Activated CD4-positive, alpha-beta memory T cell treated with anti-CD3 and anti-CD28 coated beads for 36 hours (primary cell): ENCODE data around the gene DNMBP. TPM values are rescaled to one million over a fixed set of nuclear protein-coding genes. Genes with fewer than 3 reads are reported as not detected.
A peak's percentile ranks its signal among the peaks of the same experiment; 100 is the strongest.
"Not testable (repeated sequence)": the region's sequence is repeated elsewhere in the genome, so short reads cannot be mapped to it uniquely, and the experiment has no call there.

Experiments
- CTCF ChIA-PET: fragments of 350-600 bp; sonication (Branson Sonifier 250); formaldehyde crosslinking; loops from one replicate; lab custom pipeline; 2021; ENCODE audit warnings: antibody characterized with exemption, inconsistent platforms; lab: Charles Lee
- POLR2A ChIA-PET: fragments of 350-600 bp; sonication (Branson Sonifier 250); formaldehyde crosslinking; loops from one replicate; lab custom pipeline; 2021; ENCODE audit warnings: antibody characterized with exemption; lab: Charles Lee
- DNase-seq: peaks from one replicate; pipeline ENCODE4 v3.0.0-alpha.2; 2020
- H3K27ac Mint-ChIP-seq: one replicate; pipeline ENCODE4 v1.8.0; 2021; ENCODE audit warnings: mixed read lengths
- H3K27me3 Mint-ChIP-seq: one replicate; pipeline ENCODE4 v1.8.0; 2021; ENCODE audit warnings: mixed read lengths
- H3K36me3 Mint-ChIP-seq: one replicate; pipeline ENCODE4 v1.8.0; 2021; ENCODE audit warnings: mixed read lengths
- H3K4me1 Mint-ChIP-seq: one replicate; pipeline ENCODE4 v1.8.0; 2021; ENCODE audit warnings: low read depth, mixed read lengths
- H3K4me3 Mint-ChIP-seq: one replicate; pipeline ENCODE4 v1.8.0; 2021; ENCODE audit warnings: mild to moderate bottlenecking, mixed read lengths
- H3K9me3 Mint-ChIP-seq: one replicate; pipeline ENCODE4 v1.8.0; 2021; ENCODE audit warnings: mixed read lengths
- intact Hi-C: fragments of 100-400 bp; cut with micrococcal nuclease; formaldehyde crosslinking; loops from one replicate; pipeline ENCODE4 v1.15.1; 2023
- total RNA-seq, 2 experiments: library from RNA; stranded (reverse); gene quantifications; one replicate each; pipeline ENCODE4 v1.2.3, GENCODE V29; 2021

DNMBP gene
- total RNA-seq, 2 experiments from 2014 or later, result 2.1 to 2.2 TPM

DNA sequence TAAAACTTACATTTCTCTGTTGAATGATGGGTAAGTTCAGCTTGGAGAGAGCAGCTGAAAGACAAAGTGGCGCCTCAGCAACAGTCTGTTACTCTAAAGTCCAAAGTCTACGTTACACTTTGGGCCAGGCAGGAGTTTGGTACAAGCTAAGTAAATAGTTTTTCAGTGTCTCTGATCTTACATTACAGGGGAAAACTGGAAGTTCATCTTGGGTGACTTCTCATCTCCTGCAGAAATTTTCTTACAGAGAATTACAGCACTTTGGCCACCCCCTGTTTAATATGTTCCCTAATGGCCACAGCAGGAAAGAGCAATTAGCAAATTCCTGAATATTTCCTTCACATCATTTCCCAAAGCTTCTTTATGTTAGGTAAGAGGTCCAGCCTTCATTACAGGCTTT is 160.2 kb downstream of the DNMBP start:
- H3K9me3 Mint-ChIP-seq, result no peaks in the 10 kb centered on the region
- intact Hi-C loops, result loop anchor here (5.0 kb wide), 3 partner anchors 158 to 583 kb away; partner anchors contain the start of gene DNMBP
- H3K27ac Mint-ChIP-seq, result no peak overlapping the region
- POLR2A ChIA-PET, result no interaction called here
- no peaks in the 10 kb centered on the region for H3K27me3 Mint-ChIP-seq
- peaks cover 11% of the 10 kb centered on the region for H3K36me3 Mint-ChIP-seq
- no peak overlapping the region for H3K4me3 Mint-ChIP-seq
- CTCF ChIA-PET, result interaction anchor here (8.9 kb wide), 1 partner anchor 198 kb away, joined by 282 read pairs; no protein-coding TSS in a partner anchor
- no peak for DNase-seq
- H3K4me1 Mint-ChIP-seq, result peaks cover 4% of the 10 kb centered on the region

GRCh38 chr10:99849057-99849456 is 160.7 kb downstream of the DNMBP start:
- CTCF ChIA-PET, result interaction anchor here (0.9 to 8.9 kb wide), 2 partner anchors 161 to 199 kb away, joined by 4 to 282 read pairs; partner anchors contain the start of gene DNMBP
- H3K36me3 Mint-ChIP-seq, result peaks cover 11% of the 10 kb centered on the region
- POLR2A ChIA-PET, result no interaction called here
- H3K9me3 Mint-ChIP-seq, result no peaks in the 10 kb centered on the region
- no peak overlapping the region for H3K27ac Mint-ChIP-seq
- peaks cover 4% of the 10 kb centered on the region for H3K4me1 Mint-ChIP-seq
- intact Hi-C loops, result loop anchor here (5.0 kb wide), 3 partner anchors 158 to 583 kb away; partner anchors contain the start of gene DNMBP
- DNase-seq, result no peak
- no peak overlapping the region for H3K4me3 Mint-ChIP-seq
- H3K27me3 Mint-ChIP-seq, result no peaks in the 10 kb centered on the region

GRCh38 chr10:99845837-99846382 is 163.8 kb downstream of the DNMBP start:
- DNase-seq, result peak; percentile 75
- peaks cover 3% of the 10 kb centered on the region for H3K36me3 Mint-ChIP-seq
- no peaks in the 10 kb centered on the region for H3K9me3 Mint-ChIP-seq
- H3K27ac Mint-ChIP-seq, result no peak overlapping the region
- no peak overlapping the region for H3K4me3 Mint-ChIP-seq
- ChIA-PET POLR2A (interaction anchor here (0.6 to 1.3 kb wide), 3 partner anchors 113 to 1379 kb away, joined by 3 to 4 read pairs (median 3); partner anchors contain the start of genes COX15 and CUTC), CTCF (interaction anchor here (0.6 to 8.9 kb wide), 54 partner anchors 8 to 1434 kb away, joined by 3 to 282 read pairs (median 4); partner anchors contain the start of genes COX15, CPN1, CUTC and DNMBP)
- H3K4me1 Mint-ChIP-seq, result peaks cover 4% of the 10 kb centered on the region
- intact Hi-C loops, result loop anchor here (1.0 to 5.0 kb wide), 4 partner anchors 161 to 586 kb away; partner anchors contain the start of gene DNMBP
- no peaks in the 10 kb centered on the region for H3K27me3 Mint-ChIP-seq

GRCh38 chr10:99844433-99844955 is 165.3 kb downstream of the DNMBP start:
- Mint-ChIP-seq H3K36me3 (no peaks in the 10 kb centered on the region), H3K4me3 (no peak overlapping the region), H3K27me3 (no peaks in the 10 kb centered on the region), H3K27ac (no peak overlapping the region), H3K4me1 (peaks cover 4% of the 10 kb centered on the region), H3K9me3 (no peaks in the 10 kb centered on the region)
- DNase-seq, result no peak
- POLR2A ChIA-PET, result no interaction called here
- intact Hi-C loops, result no loop called here
- CTCF ChIA-PET, result interaction anchor here (1.1 to 8.9 kb wide), 6 partner anchors 16 to 210 kb away, joined by 3 to 282 read pairs (median 13); partner anchors contain the start of gene DNMBP

GRCh38 chr10:99843310-99843709 is 166.4 kb downstream of the DNMBP start:
- Mint-ChIP-seq H3K27ac (no peak overlapping the region), H3K27me3 (no peaks in the 10 kb centered on the region), H3K4me3 (no peak overlapping the region), H3K9me3 (no peaks in the 10 kb centered on the region), H3K36me3 (no peaks in the 10 kb centered on the region), H3K4me1 (peaks cover 4% of the 10 kb centered on the region)
- DNase-seq, result no peak
- CTCF ChIA-PET, result interaction anchor here (4.7 to 8.9 kb wide), 2 partner anchors 166 to 205 kb away, joined by 119 to 282 read pairs; partner anchors contain the start of gene DNMBP
- intact Hi-C loops, result no loop called here
- POLR2A ChIA-PET, result no interaction called here

GRCh38 chr10:99841746-99842145 is 168.0 kb downstream of the DNMBP start:
- Mint-ChIP-seq H3K36me3 (no peaks in the 10 kb centered on the region), H3K4me1 (peaks cover 4% of the 10 kb centered on the region), H3K4me3 (no peak overlapping the region), H3K27ac (no peak overlapping the region), H3K9me3 (no peaks in the 10 kb centered on the region), H3K27me3 (no peaks in the 10 kb centered on the region)
- CTCF ChIA-PET, result no interaction called here
- DNase-seq, result no peak
- intact Hi-C loops, result no loop called here
- POLR2A ChIA-PET, result no interaction called here

DNA sequence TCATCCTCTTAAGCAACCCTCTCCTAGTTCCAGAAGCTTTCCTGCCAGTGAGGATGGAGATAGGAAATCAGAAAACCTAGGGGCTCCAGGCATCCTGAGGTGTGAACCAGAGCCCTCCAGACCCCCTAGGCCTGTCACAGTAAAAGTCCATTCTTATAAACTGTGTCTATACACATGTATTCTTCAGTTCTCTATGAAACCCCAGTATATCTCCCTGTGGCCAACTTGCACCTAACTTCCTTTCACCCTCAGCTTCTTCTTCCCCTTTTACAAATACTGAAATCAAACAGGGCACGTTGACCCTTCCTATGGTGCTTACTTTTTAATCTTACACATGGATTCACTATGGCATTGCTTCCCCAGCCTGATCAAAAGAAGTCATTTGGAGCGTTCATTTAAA is 168.9 kb downstream of the DNMBP start:
- H3K4me3 Mint-ChIP-seq, H3K36me3 Mint-ChIP-seq, H3K4me1 Mint-ChIP-seq, H3K27me3 Mint-ChIP-seq, intact Hi-C loops, POLR2A ChIA-PET, H3K27ac Mint-ChIP-seq, H3K9me3 Mint-ChIP-seq, DNase-seq: not testable (repeated sequence)
- CTCF ChIA-PET, result interaction anchor here (0.9 kb wide), 1 partner anchor 207 kb away, joined by 4 read pairs; no protein-coding TSS in a partner anchor

DNA sequence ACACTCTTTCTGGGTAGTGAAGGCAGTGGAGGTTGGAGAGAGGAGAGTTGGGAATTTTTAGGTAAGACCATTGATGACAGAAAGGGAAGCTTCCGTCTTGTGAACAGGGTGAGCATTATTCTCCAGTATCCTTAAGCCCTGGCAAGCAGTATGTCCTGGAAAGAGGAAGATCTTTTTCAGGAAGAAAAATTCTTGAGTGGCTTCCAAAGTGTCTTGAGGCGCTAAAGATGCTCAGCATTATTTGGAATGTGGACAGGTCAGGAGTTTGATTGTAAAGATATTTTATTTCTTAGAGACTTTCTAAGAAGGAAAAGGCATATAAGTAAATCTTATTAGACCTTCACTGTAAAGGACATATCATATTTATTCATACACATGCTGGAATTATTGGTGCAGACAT is 173.0 kb downstream of the DNMBP start:
- no peak for DNase-seq
- Mint-ChIP-seq H3K4me3 (no peak overlapping the region), H3K27ac (no peak overlapping the region), H3K9me3 (no peaks in the 10 kb centered on the region), H3K36me3 (no peaks in the 10 kb centered on the region), H3K27me3 (no peaks in the 10 kb centered on the region), H3K4me1 (peaks cover 7% of the 10 kb centered on the region)
- intact Hi-C loops, result no loop called here
- CTCF ChIA-PET, result interaction anchor here (1.6 kb wide), 1 partner anchor 9 kb away, joined by 7 read pairs; no protein-coding TSS in a partner anchor
- POLR2A ChIA-PET, result no interaction called here

- Mint-ChIP-seq H3K9me3 (no peaks in the 10 kb centered on the region), H3K27me3 (no peaks in the 10 kb centered on the region), H3K4me1 (peaks cover 7% of the 10 kb centered on the region), H3K27ac (no peak overlapping the region), H3K36me3 (no peaks in the 10 kb centered on the region), H3K4me3 (no peak overlapping the region)
- ChIA-PET CTCF (interaction anchor here (1.6 kb wide), 1 partner anchor 10 kb away, joined by 7 read pairs; no protein-coding TSS in a partner anchor), POLR2A (no interaction called here)
- intact Hi-C loops, result no loop called here
- no peak for DNase-seq
Measured at GRCh38 chr10:99835947-99836346, 173.8 kb downstream of the DNMBP start.

- intact Hi-C loops, result no loop called here
- ChIA-PET POLR2A (no interaction called here), CTCF (interaction anchor here (0.7 to 1.1 kb wide), 3 partner anchors 11 to 211 kb away, joined by 3 to 4 read pairs (median 4); partner anchors contain the start of gene DNMBP)
- Mint-ChIP-seq H3K4me3 (no peak overlapping the region), H3K27me3 (no peaks in the 10 kb centered on the region), H3K27ac (no peak overlapping the region), H3K4me1 (peaks cover 7% of the 10 kb centered on the region), H3K9me3 (no peaks in the 10 kb centered on the region), H3K36me3 (peaks cover 2% of the 10 kb centered on the region)
- DNase-seq, result peak; percentile 23
Measured at GRCh38 chr10:99834410-99834809, 175.3 kb downstream of the DNMBP start.

DNA sequence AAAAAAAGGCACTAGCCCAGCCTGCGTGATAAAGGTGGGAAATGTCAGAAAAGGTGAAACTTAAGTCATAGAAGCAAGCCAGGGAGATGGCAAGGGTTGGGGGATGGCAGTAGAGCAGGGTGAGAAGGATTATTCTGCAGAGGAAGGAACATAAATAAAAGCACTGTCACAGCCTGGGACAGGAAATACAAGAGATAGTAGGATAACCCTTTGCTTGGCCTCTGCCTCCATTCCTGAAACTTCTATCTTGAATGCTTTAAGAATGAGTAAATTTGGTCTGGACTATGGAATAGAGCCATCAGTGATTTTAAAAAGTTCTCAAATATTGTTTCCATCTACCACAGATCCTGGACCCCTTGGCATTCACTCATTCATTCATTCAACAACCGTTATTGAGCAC is 177.3 kb downstream of the DNMBP start:
- H3K4me1 Mint-ChIP-seq, result peaks cover 18% of the 10 kb centered on the region
- CTCF ChIA-PET, result no interaction called here

DNA sequence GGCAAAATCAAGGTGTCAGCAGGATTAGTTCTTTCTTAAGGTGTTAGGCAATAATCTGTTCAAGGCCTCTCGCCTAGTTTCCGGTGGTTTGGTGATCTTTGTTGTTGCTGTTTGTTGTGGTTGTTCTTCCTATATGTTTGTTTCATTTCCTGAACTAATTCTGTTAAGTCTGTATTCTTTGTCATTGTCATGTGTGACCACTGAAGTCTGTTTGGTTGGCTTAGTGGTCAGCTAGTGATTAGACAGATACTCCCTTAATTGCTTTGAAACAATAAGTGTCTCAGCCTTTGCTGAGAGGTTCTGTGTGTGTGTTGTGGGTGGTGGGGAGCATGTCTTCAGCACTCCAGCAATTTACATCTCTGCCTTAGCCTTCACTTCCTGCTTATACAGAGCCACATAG is 181.3 kb downstream of the DNMBP start:
- ChIA-PET CTCF (interaction anchor here (1.0 to 2.8 kb wide), 3 partner anchors 17 to 218 kb away, joined by 3 to 12 read pairs (median 8); partner anchors contain the start of gene DNMBP), POLR2A (no interaction called here)
- Mint-ChIP-seq H3K27me3 (no peaks in the 10 kb centered on the region), H3K4me1 (peaks cover 11% of the 10 kb centered on the region), H3K36me3 (peaks cover 3% of the 10 kb centered on the region), H3K4me3 (no peak overlapping the region), H3K27ac (no peak overlapping the region), H3K9me3 (peaks cover 9% of the 10 kb centered on the region)
- DNase-seq, result no peak
- intact Hi-C loops, result no loop called here

More for the DNA sequence above, 177.3 kb downstream of the DNMBP start:
- no peak for DNase-seq
- POLR2A ChIA-PET, result no interaction called here
- intact Hi-C loops, result no loop called here
- H3K9me3 Mint-ChIP-seq, result peaks cover 9% of the 10 kb centered on the region
- H3K36me3 Mint-ChIP-seq, result peaks cover 3% of the 10 kb centered on the region
- no peak overlapping the region for H3K27ac Mint-ChIP-seq
- H3K27me3 Mint-ChIP-seq, result no peaks in the 10 kb centered on the region
- no peak overlapping the region for H3K4me3 Mint-ChIP-seq
